ENCODE data around the gene FAM162A.
"Not testable (repeated sequence)": the region's sequence is repeated elsewhere in the genome, so short reads cannot be mapped to it uniquely, and the experiment has no call there.

Gene FAM162A

GRCh38 chr3:122421836-122422235, 37.9 kb downstream of the FAM162A start:
- no peak for DNase-seq

- no peak for DNase-seq
These were observed 44.0 kb downstream of the FAM162A start for GRCh38 chr3:122427857-122428471.

- peak; percentile 60 for DNase-seq
These were observed 46.4 kb downstream of the FAM162A start for GRCh38 chr3:122430371-122430770.

- no peak for DNase-seq
These were observed 52.0 kb downstream of the FAM162A start for GRCh38 chr3:122435950-122436349.

- DNase-seq: no peak
These were observed 59.1 kb downstream of the FAM162A start for GRCh38 chr3:122443090-122443489.

GRCh38 chr3:122443762-122444490, 59.9 kb downstream of the FAM162A start:
- DNase-seq: not testable (repeated sequence)

- not testable (repeated sequence) for DNase-seq
These were observed 60.5 kb downstream of the FAM162A start for GRCh38 chr3:122444491-122444887.

- not testable (repeated sequence) for DNase-seq
These were observed 64.2 kb downstream of the FAM162A start for GRCh38 chr3:122448218-122448617.

GRCh38 chr3:122451371-122451770, 67.4 kb downstream of the FAM162A start:
- no peak for DNase-seq

- DNase-seq: no peak
These were observed 72.1 kb downstream of the FAM162A start for GRCh38 chr3:122456074-122456473.

- DNase-seq: no peak
These were observed 73.7 kb downstream of the FAM162A start for GRCh38 chr3:122457706-122458105.

- DNase-seq: peak; percentile 74
These were observed 75.0 kb downstream of the FAM162A start for GRCh38 chr3:122458992-122459391.

GRCh38 chr3:122461806-122462205, 77.8 kb downstream of the FAM162A start:
- no peak for DNase-seq

Data from hematopoietic multipotent progenitor cell treated with erythropoietin and hydrocortisone succinate and interleukin-3 and kit ligand, for 4 days (in vitro differentiated cells).